OCI-LY3 (cell line): ENCODE data around the gene PHLDB2.

Experiments used
- H2AFZ ChIP-seq: fragments of 200-600, 300-600 bp; shearing (Covaris generic); 2 replicates; pipeline ENCODE4 v1.6.0; 2014; ENCODE audit warnings: antibody characterized with exemption, low read depth, low read length
- H3K27ac ChIP-seq: fragments of 200-600, 300-600 bp; sonication (generic); 2 replicates; pipeline ENCODE4 v1.5.1; 2014; ENCODE audit warnings: mild to moderate bottlenecking, low read length, moderate library complexity, mixed read lengths
- H3K27me3 ChIP-seq: fragments of 200-600, 300-600 bp; sonication (generic); 2 replicates; pipeline ENCODE4 v1.6.1; 2014; ENCODE audit warnings: low read depth, low read length, mixed read lengths
- H3K36me3 ChIP-seq: fragments of 200-600, 300-600 bp; sonication (generic); replicated peaks from 2 replicates; pipeline ENCODE3; 2014; ENCODE audit warnings: low read depth, low read length, mixed read lengths
- H3K4me1 ChIP-seq: fragments of 300-600, 200-600 bp; sonication (generic); 2 replicates; pipeline ENCODE4 v1.6.1; 2014; ENCODE audit warnings: low read length, mixed read lengths
- H3K4me2 ChIP-seq: fragments of 200-600, 300-600 bp; sonication (generic); 2 replicates; pipeline ENCODE4 v1.6.1; 2014; ENCODE audit warnings: low read length, mixed read lengths
- H3K4me3 ChIP-seq: fragments of 300-600, 200-600 bp; sonication (generic); 2 replicates; pipeline ENCODE4 v1.5.1; 2014; ENCODE audit warnings: antibody characterized with exemption, mild to moderate bottlenecking, low read length, moderate library complexity
- H3K79me2 ChIP-seq: fragments of 300-600, 200-600 bp; shearing (Covaris generic); 2 replicates; pipeline ENCODE4 v1.6.1; 2014; ENCODE audit warnings: mild to moderate bottlenecking, low read length, mixed read lengths
- H3K9ac ChIP-seq: fragments of 300-600, 200-600 bp; shearing (Covaris generic); 2 replicates; pipeline ENCODE4 v1.6.0; 2014; ENCODE audit warnings: mild to moderate bottlenecking, low read length, moderate library complexity
- H3K9me3 ChIP-seq: fragments of 200-600, 300-600 bp; shearing (Covaris generic); 2 replicates; pipeline ENCODE4 v1.6.1; 2014; ENCODE audit warnings: low read length, mixed read lengths; ENCODE audit not compliant: insufficient read depth
- H4K20me1 ChIP-seq: fragments of 200-600, 300-600 bp; sonication (generic); 2 replicates; pipeline ENCODE4 v1.6.1; 2016; ENCODE audit warnings: low read length, mixed read lengths; ENCODE audit not compliant: insufficient read depth
- CTCF ChIP-seq: fragments of 200-600, 300-600 bp; sonication (generic); IDR thresholded peaks from 2 replicates; pipeline ENCODE4 v1.5.1; 2014; ENCODE audit warnings: antibody characterized with exemption, low read length, low read depth
- EZH2phosphoT487 ChIP-seq: fragments of 200-600 bp; shearing (Covaris generic); IDR thresholded peaks from 2 replicates; pipeline ENCODE4 v1.6.1; 2018; ENCODE audit warnings: antibody characterized with exemption, mixed run types, low read depth

The PHLDB2 gene

GRCh38 chr3:111956449-111956848 lies 97.4 kb downstream of the PHLDB2 start:
- Histone ChIP-seq H3K4me3 (no peak overlapping the region), H3K4me2 (no peak overlapping the region), H3K79me2 (no peaks in the 10 kb centered on the region), H3K4me1 (no peaks in the 10 kb centered on the region), H2AFZ (no peak overlapping the region), H3K27ac (no peak overlapping the region), H3K9me3 (no peaks in the 10 kb centered on the region), H3K27me3 (no peaks in the 10 kb centered on the region), H4K20me1 (no peaks in the 10 kb centered on the region), H3K36me3 (no peaks in the 10 kb centered on the region), H3K9ac (no peak overlapping the region)
- TF ChIP-seq EZH2phosphoT487 (no peak), CTCF (no peak)

- Histone ChIP-seq H2AFZ (no peak overlapping the region), H3K27ac (no peak overlapping the region), H3K9me3 (no peaks in the 10 kb centered on the region), H3K79me2 (no peaks in the 10 kb centered on the region), H3K9ac (no peak overlapping the region), H3K36me3 (no peaks in the 10 kb centered on the region), H3K4me3 (no peak overlapping the region), H4K20me1 (no peaks in the 10 kb centered on the region), H3K4me1 (no peaks in the 10 kb centered on the region), H3K4me2 (no peak overlapping the region), H3K27me3 (no peaks in the 10 kb centered on the region)
- TF ChIP-seq EZH2phosphoT487 (no peak), CTCF (no peak)
Observed at GRCh38 chr3:111956995-111957734, 98.1 kb downstream of the PHLDB2 start.

GRCh38 chr3:111961461-111962164 lies 102.5 kb downstream of the PHLDB2 start:
- TF ChIP-seq EZH2phosphoT487 (no peak), CTCF (no peak)
- no peaks in the 10 kb centered on the region for H3K4me1 ChIP-seq

GRCh38 chr3:111963424-111963823 lies 104.4 kb downstream of the PHLDB2 start:
- H3K9ac ChIP-seq, result no peak overlapping the region
- no peaks in the 10 kb centered on the region for H3K36me3 ChIP-seq

More at GRCh38 chr3:111961461-111962164, 102.5 kb downstream of the PHLDB2 start:
- Histone ChIP-seq H3K9ac (no peak overlapping the region), H3K36me3 (no peaks in the 10 kb centered on the region), H3K27ac (no peak overlapping the region), H3K4me3 (no peak overlapping the region), H3K79me2 (no peaks in the 10 kb centered on the region), H3K4me2 (no peak overlapping the region), H3K27me3 (no peaks in the 10 kb centered on the region), H3K9me3 (no peaks in the 10 kb centered on the region), H2AFZ (no peak overlapping the region), H4K20me1 (no peaks in the 10 kb centered on the region)

More at GRCh38 chr3:111963424-111963823, 104.4 kb downstream of the PHLDB2 start:
- H3K4me1 ChIP-seq, result peaks cover 6% of the 10 kb centered on the region; the same call in 1 of the 2 replicates
- H2AFZ ChIP-seq, result no peak overlapping the region
- no peak overlapping the region for H3K4me3 ChIP-seq
- no peaks in the 10 kb centered on the region for H3K79me2 ChIP-seq
- no peaks in the 10 kb centered on the region for H3K27me3 ChIP-seq
- H3K9me3 ChIP-seq, result no peaks in the 10 kb centered on the region
- H3K4me2 ChIP-seq, result no peak overlapping the region
- H3K27ac ChIP-seq, result no peak overlapping the region
- TF ChIP-seq CTCF, result no peak
- no peak for TF ChIP-seq EZH2phosphoT487
- H4K20me1 ChIP-seq, result no peaks in the 10 kb centered on the region
